IPS-18c (cell line): ENCODE data around the gene WDR6.

Source experiments
- H3K4me3 ChIP-seq: 2 replicates; pipeline ENCODE4 v1.7.0; 2013; ENCODE audit warnings: low read depth, mild to moderate bottlenecking, low read length, moderate library complexity; ENCODE audit not compliant: insufficient read depth
- H3K9me3 ChIP-seq: one replicate; pipeline ENCODE4 v1.6.1; 2013; ENCODE audit warnings: mild to moderate bottlenecking, low read length, moderate library complexity; ENCODE audit not compliant: control insufficient read depth, insufficient read depth

The WDR6 gene

GRCh38 chr3:49054344-49054862, 47.2 kb downstream of the WDR6 start:
- H3K4me3 ChIP-seq = no peak overlapping the region
- H3K9me3 ChIP-seq = no peaks in the 10 kb centered on the region

- H3K9me3 ChIP-seq = no peaks in the 10 kb centered on the region
- H3K4me3 ChIP-seq = no peak overlapping the region
Observed at GRCh38 chr3:49057268-49057667, 50.1 kb downstream of the WDR6 start.

GRCh38 chr3:49058011-49058410, 50.8 kb downstream of the WDR6 start:
- Histone ChIP-seq H3K4me3 (no peak overlapping the region), H3K9me3 (no peaks in the 10 kb centered on the region)
